ENCODE results near the gene ACBD7. TPM values are rescaled to one million over a fixed set of nuclear protein-coding genes. Genes with fewer than 3 reads are reported as not detected.

ACBD7 gene
- total and polyA plus RNA-seq, 2 of the 8 experiments (the other 6 are each of a cell fraction or from before 2014, with no cell fraction given): 9.0 to 17.8 TPM

- TF ChIP-seq RBBP5 (IDR thresholded peaks at IDR 0.05; ENCODE audit: borderline replicate concordance, low read depth, low read length) (no peak), CEBPB (IDR thresholded peaks at IDR 0.05; ENCODE audit: low read depth, low read length) (no peak), TEAD4 (IDR thresholded peaks at IDR 0.05; ENCODE audit: low read depth, low read length) (no peak), CBX8 (IDR thresholded peaks at IDR 0.05; ENCODE audit: borderline replicate concordance, low read depth, low read length) (no peak), CHD2 (IDR thresholded peaks at IDR 0.05; ENCODE audit: low read length) (no peak), SIX5 (IDR thresholded peaks at IDR 0.05; ENCODE audit: low read depth, low read length) (no peak), SRF (IDR thresholded peaks at IDR 0.05; ENCODE audit: low read depth, low read length) (no peak)
These were observed 35.2 kb upstream of the ACBD7 start (continued) for GRCh38 chr10:15123749-15124184.

All from H1 (cell line).